BJ (cell line): ENCODE data around the gene KCNJ12. TPM values are rescaled to one million over a fixed set of nuclear protein-coding genes. Genes with fewer than 3 reads are reported as not detected.

Experiments used
- CTCF ChIA-PET: fragments of 350-600 bp; formaldehyde crosslinking; extraction: SDS; loops from one replicate; lab custom pipeline; 2021; ENCODE audit warnings: antibody characterized with exemption, inconsistent platforms; lab: Yijun Ruan, JAX
- POLR2A ChIA-PET: fragments of 300-600 bp; sonication (Branson Sonifier 250); formaldehyde crosslinking; extraction: SDS; loops from one replicate; lab custom pipeline; 2021; ENCODE audit warnings: antibody characterized with exemption; lab: Charles Lee
- DNase-seq: peaks from one replicate; pipeline ENCODE4 v3.0.0-alpha.2; 2011; ENCODE audit warnings: low read depth
- H3K27me3 ChIP-seq: 2 replicates; pipeline ENCODE4 v1.6.0; 2011; ENCODE audit warnings: low read length; ENCODE audit not compliant: control insufficient read depth, insufficient read depth
- H3K36me3 ChIP-seq: 2 replicates; pipeline ENCODE4 v1.5.1; 2011; ENCODE audit warnings: low read length; ENCODE audit not compliant: control insufficient read depth, insufficient read depth
- H3K4me3 ChIP-seq: 2 replicates; pipeline ENCODE4 v1.5.1; 2011; ENCODE audit warnings: low read depth, mild to moderate bottlenecking, control low read depth, low read length
- polyA plus RNA-seq: library from polyadenylated mRNA; depleted of rRNA; stranded (reverse); fragments of >200 nt; gene quantifications from 2 replicates; pipeline ENCODE4 v1.2.3, GENCODE V29; 2011
- TF ChIP-seq, protein P1 (sequence below): IDR thresholded peaks from 2 replicates; pipeline ENCODE4 v1.5.1; 2011; ENCODE audit warnings: low read depth, mild to moderate bottlenecking, control low read depth, inconsistent platforms, low read length, moderate library complexity; ENCODE audit not compliant: insufficient read depth

Gene KCNJ12
- polyA plus RNA-seq, 1 experiment: 0.13 TPM

GRCh38 chr17:21368545-21369246 lies 7.5 kb upstream of the KCNJ12 start:
- TF ChIP-seq, protein P1, sequence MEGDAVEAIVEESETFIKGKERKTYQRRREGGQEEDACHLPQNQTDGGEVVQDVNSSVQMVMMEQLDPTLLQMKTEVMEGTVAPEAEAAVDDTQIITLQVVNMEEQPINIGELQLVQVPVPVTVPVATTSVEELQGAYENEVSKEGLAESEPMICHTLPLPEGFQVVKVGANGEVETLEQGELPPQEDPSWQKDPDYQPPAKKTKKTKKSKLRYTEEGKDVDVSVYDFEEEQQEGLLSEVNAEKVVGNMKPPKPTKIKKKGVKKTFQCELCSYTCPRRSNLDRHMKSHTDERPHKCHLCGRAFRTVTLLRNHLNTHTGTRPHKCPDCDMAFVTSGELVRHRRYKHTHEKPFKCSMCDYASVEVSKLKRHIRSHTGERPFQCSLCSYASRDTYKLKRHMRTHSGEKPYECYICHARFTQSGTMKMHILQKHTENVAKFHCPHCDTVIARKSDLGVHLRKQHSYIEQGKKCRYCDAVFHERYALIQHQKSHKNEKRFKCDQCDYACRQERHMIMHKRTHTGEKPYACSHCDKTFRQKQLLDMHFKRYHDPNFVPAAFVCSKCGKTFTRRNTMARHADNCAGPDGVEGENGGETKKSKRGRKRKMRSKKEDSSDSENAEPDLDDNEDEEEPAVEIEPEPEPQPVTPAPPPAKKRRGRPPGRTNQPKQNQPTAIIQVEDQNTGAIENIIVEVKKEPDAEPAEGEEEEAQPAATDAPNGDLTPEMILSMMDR: no peak
- H3K27me3 ChIP-seq: peaks cover 5% of the 10 kb centered on the region
- POLR2A ChIA-PET: no interaction called here
- H3K36me3 ChIP-seq: no peaks in the 10 kb centered on the region
- DNase-seq: no peak
- no peak overlapping the region for H3K4me3 ChIP-seq
- CTCF ChIA-PET: no interaction called here

DNA sequence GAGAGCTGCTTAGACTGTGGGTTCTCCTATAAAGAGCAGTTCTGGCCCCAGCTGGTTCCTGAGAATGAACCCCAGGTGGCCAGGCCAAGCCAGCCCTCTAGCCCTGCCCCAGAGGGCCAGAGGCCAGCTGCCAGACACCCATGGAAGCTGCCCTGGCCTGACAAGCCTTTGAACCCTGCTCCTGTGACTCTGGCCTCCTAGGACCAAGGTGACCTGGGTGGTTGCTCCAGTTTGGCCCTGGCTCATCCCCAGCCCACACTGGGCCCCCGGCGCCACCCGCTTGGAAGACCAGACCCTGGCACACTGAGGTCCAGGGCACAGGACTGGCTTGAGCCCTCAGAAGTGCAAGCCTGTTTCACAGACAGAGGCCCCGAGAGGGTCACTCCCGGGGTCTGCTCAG lies 6.8 kb upstream of the KCNJ12 start:
- H3K27me3 ChIP-seq: peaks cover 5% of the 10 kb centered on the region

GRCh38 chr17:21370430-21370829 lies 5.7 kb upstream of the KCNJ12 start:
- ChIA-PET POLR2A (no interaction called here), CTCF (interaction anchor here (0.9 to 2.9 kb wide), 2 partner anchors 10 to 14 kb away, joined by 3 to 8 read pairs; no protein-coding TSS in a partner anchor)
- Histone ChIP-seq H3K27me3 (peaks cover 8% of the 10 kb centered on the region), H3K36me3 (no peaks in the 10 kb centered on the region), H3K4me3 (no peak overlapping the region)
- TF ChIP-seq, protein P1: no peak
- no peak for DNase-seq

More for the DNA sequence above, 6.8 kb upstream of the KCNJ12 start:
- Histone ChIP-seq H3K36me3 (no peaks in the 10 kb centered on the region), H3K4me3 (no peak overlapping the region)
- no peak for DNase-seq
- ChIA-PET POLR2A (no interaction called here), CTCF (interaction anchor here (2.9 kb wide), 1 partner anchor 9 kb away, joined by 8 read pairs; no protein-coding TSS in a partner anchor)
- TF ChIP-seq, protein P1: no peak

DNA sequence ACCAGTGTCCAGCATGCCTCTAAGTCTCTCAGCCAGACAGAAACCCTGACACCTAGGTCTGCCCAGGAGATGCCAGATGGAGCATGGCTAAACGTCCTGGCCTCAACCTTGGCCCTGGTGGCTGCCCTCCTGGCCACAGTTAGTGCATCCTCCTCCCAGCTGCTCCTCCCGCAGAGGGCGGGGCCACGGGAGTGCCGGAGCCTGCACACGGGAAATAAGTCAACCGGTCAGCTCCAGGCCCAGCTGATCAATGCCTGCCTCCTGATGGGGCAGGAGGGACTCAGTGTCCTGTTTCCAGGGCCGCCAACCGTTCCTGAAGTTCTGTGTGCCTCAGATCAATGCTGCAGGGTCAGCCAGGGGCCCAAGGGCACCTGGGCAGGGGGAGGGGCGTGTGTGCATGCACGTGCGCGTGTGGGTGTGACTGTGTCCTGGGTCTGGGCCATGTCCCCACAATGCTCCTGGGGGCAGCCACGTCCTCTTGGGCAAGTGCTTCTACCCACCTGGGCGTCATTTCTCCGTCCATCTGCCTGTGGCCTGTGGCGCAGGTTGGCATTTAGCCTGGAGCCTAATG lies 4.6 kb upstream of the KCNJ12 start:
- Histone ChIP-seq H3K27me3 (peaks cover 13% of the 10 kb centered on the region), H3K4me3 (no peak overlapping the region), H3K36me3 (no peaks in the 10 kb centered on the region)
- ChIA-PET POLR2A (no interaction called here), CTCF (interaction anchor here (2.9 kb wide), 1 partner anchor 11 kb away, joined by 8 read pairs; no protein-coding TSS in a partner anchor)
- TF ChIP-seq, protein P1: no peak
- no peak for DNase-seq

DNA sequence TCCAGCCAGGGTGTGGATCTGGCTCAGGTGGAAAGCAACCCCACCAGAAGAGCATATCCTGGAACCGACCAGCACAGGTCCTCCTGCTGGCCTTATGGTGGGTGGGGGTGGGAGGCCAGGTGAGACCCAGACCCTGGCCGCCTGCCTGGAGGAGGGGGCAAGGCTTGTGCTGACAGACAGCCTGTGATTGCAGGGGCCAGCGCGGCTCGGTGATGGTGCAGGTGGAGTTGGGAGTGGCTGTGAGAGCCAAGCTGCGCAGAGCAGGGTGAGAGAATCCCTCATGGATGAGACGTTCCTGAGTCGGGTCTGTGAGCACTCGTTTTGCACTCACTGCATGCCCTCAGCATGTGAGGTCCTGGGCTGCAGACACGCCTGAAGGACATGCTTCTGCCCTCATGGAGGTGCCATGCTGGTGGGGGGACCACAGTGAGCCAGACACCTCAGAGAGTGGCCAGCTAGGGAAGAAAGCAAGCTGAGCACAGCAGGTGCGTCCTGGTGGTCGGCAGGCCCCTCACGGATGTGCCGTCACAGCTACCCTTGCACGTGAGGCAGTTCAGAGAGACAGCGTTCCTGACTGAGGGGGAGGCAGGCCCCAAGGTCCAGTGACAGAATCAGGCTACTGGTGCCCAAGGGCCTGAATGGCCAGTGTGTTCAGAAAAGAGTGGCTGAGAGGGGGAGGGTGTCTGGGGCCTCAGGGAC lies 3.8 kb upstream of the KCNJ12 start:
- TF ChIP-seq, protein P1: no peak
- POLR2A ChIA-PET: interaction anchor here (0.6 kb wide), 1 partner anchor 27 kb away, joined by 3 read pairs; no protein-coding TSS in a partner anchor
- Histone ChIP-seq H3K4me3 (no peak overlapping the region), H3K36me3 (no peaks in the 10 kb centered on the region), H3K27me3 (peaks cover 18% of the 10 kb centered on the region)
- no peak for DNase-seq
- CTCF ChIA-PET: no interaction called here
